Natural killer cell (primary cell): ENCODE results near the gene GBP4. TPM values are rescaled to one million over a fixed set of nuclear protein-coding genes. Genes with fewer than 3 reads are reported as not detected.

ENCODE experiments used
- ATAC-seq, 3 donors: fragments of 150-1000 bp in 2 of 3; fragments of 200-7000 bp in 1 of 3; cut with Tn5 transposase; 1 replicate in 1 of 3; 2 replicates in 2 of 3; pipeline ENCODE4 v1.10.0; 2021; ENCODE audit warnings: mild to moderate bottlenecking in 2 of 3, moderate library complexity in 2 of 3
- DNase-seq, 2 donors: peaks; one replicate each; pipeline versions ENCODE4 v3.0.0 to v3.0.0-alpha.2; 2013 to 2021; ENCODE audit warnings: mixed read lengths in 1 of 2
- H3K27ac ChIP-seq: one replicate; pipeline ENCODE4 v1.5.1; 2013; ENCODE audit warnings: mild to moderate bottlenecking, low read length
- H3K27me3 ChIP-seq: one replicate; pipeline ENCODE4 v1.6.1; 2013; ENCODE audit warnings: low read length; ENCODE audit not compliant: control insufficient read depth, insufficient read depth
- H3K36me3 ChIP-seq: one replicate; pipeline ENCODE4 v1.6.1; 2013; ENCODE audit warnings: low read length; ENCODE audit not compliant: control insufficient read depth, insufficient read depth
- H3K4me1 ChIP-seq: one replicate; pipeline ENCODE4 v1.6.1; 2013; ENCODE audit warnings: low read length; ENCODE audit not compliant: control insufficient read depth, insufficient read depth
- H3K4me3 ChIP-seq: one replicate; pipeline ENCODE4 v1.5.1; 2013; ENCODE audit warnings: low read length
- H3K9me3 ChIP-seq: one replicate; pipeline ENCODE4 v1.6.1; 2013; ENCODE audit warnings: low read length; ENCODE audit not compliant: control insufficient read depth, insufficient read depth
- H3K27ac Mint-ChIP-seq, 2 donors: one replicate each; pipeline ENCODE4 v1.8.0; 2022; ENCODE audit warnings: mild to moderate bottlenecking in 2 of 2, mixed read lengths in 2 of 2, moderate library complexity in 1 of 2
- H3K27me3 Mint-ChIP-seq, 2 donors: one replicate each; pipeline ENCODE4 v1.8.0; 2022; ENCODE audit warnings: low read depth in 2 of 2, mixed read lengths in 2 of 2
- H3K36me3 Mint-ChIP-seq: one replicate; pipeline ENCODE4 v1.8.0; 2022; ENCODE audit warnings: mixed read lengths
- H3K4me1 Mint-ChIP-seq, 2 donors: one replicate each; pipeline ENCODE4 v1.8.0; 2022; ENCODE audit warnings: mixed read lengths in 2 of 2
- H3K4me3 Mint-ChIP-seq: one replicate; pipeline ENCODE4 v1.8.0; 2022; ENCODE audit warnings: mild to moderate bottlenecking, moderate library complexity, mixed read lengths
- H3K9me3 Mint-ChIP-seq, 2 donors: one replicate each; pipeline ENCODE4 v1.8.0; 2022; ENCODE audit warnings: mixed read lengths in 2 of 2
- CTCF ChIP-seq: fragments of 200-600 bp; IDR thresholded peaks from one replicate; pipeline ENCODE4 v1.8.0; 2022; ENCODE audit warnings: antibody characterized with exemption
- WGBS: methylation state at CpG from one replicate; pipeline ENCODE4 v1.1.7; 2013; ENCODE audit warnings: missing lambda C conversion rate; ENCODE audit not compliant: insufficient coverage; 5-methylcytosine and 5-hydroxymethylcytosine counted together
- intact Hi-C: fragments of 100-400 bp; cut with micrococcal nuclease; formaldehyde crosslinking; loops from one replicate; pipeline ENCODE4 v1.14.2; 2022
- total RNA-seq, 4 donors: library from RNA; stranded (reverse); fragments of 120-200 nt in 1 of 4; gene quantifications; one replicate each; pipeline versions ENCODE4 v1.2.3 to v1.2.4, GENCODE V29; 2013 to 2022

GBP4 gene
- total RNA-seq, 3 donors from 2014 or later (not counting 1 experiment from before 2014, with no cell fraction given), result 39.1 to 62.1 (median 45.6) TPM

- peaks cover 0 to 5% of the 10 kb centered on the region in 2 donors for H3K27me3 Mint-ChIP-seq
- Histone ChIP-seq H3K9me3 (no peaks in the 10 kb centered on the region), H3K27me3 (no peaks in the 10 kb centered on the region), H3K4me3 (no peak overlapping the region), H3K27ac (no peak overlapping the region), H3K36me3 (no peaks in the 10 kb centered on the region), H3K4me1 (no peaks in the 10 kb centered on the region)
- no peaks in the 10 kb centered on the region for H3K36me3 Mint-ChIP-seq
- intact Hi-C loops, result no loop called here
- ATAC-seq (no peak), DNase-seq (no peak)
- H3K4me1 Mint-ChIP-seq, result peaks cover 0 to 5% of the 10 kb centered on the region in 2 donors
- H3K9me3 Mint-ChIP-seq, result no peaks in the 10 kb centered on the region
- TF ChIP-seq CTCF, result no peak
- H3K27ac Mint-ChIP-seq, result no peak overlapping the region
- H3K4me3 Mint-ChIP-seq, result no peak overlapping the region
- WGBS, result no CpG with 5 or more reads among the region's 2 CpGs
Measured at GRCh38 chr1:89169166-89169565, 29.6 kb downstream of the GBP4 start.

- H3K4me3 ChIP-seq, result no peak overlapping the region
- Mint-ChIP-seq H3K4me1 (peaks cover 0 to 5% of the 10 kb centered on the region in 2 donors), H3K9me3 (no peaks in the 10 kb centered on the region), H3K27ac (no peak overlapping the region), H3K27me3 (no peaks in the 10 kb centered on the region), H3K36me3 (no peaks in the 10 kb centered on the region), H3K4me3 (no peak overlapping the region)
- no peaks in the 10 kb centered on the region for H3K27me3 ChIP-seq
- intact Hi-C loops, result no loop called here
- DNase-seq (no peak), ATAC-seq (no peak)
- WGBS, result 86% methylated on average over 1 of the region's 2 CpGs
- TF ChIP-seq CTCF, result no peak
- H3K4me1 ChIP-seq, result no peaks in the 10 kb centered on the region
- no peaks in the 10 kb centered on the region for H3K9me3 ChIP-seq
- no peaks in the 10 kb centered on the region for H3K36me3 ChIP-seq
- no peak overlapping the region for H3K27ac ChIP-seq
Measured at GRCh38 chr1:89167590-89168230, 31.0 kb downstream of the GBP4 start.

- Histone ChIP-seq H3K36me3 (no peaks in the 10 kb centered on the region), H3K4me3 (no peak overlapping the region), H3K27me3 (no peaks in the 10 kb centered on the region), H3K4me1 (no peaks in the 10 kb centered on the region), H3K27ac (no peak overlapping the region), H3K9me3 (no peaks in the 10 kb centered on the region)
- no CpG with 5 or more reads among the region's 1 CpG for WGBS
- Mint-ChIP-seq H3K4me3 (no peak overlapping the region), H3K4me1 (peaks cover 0 to 5% of the 10 kb centered on the region in 2 donors), H3K27ac (no peak overlapping the region), H3K27me3 (no peaks in the 10 kb centered on the region), H3K36me3 (no peaks in the 10 kb centered on the region), H3K9me3 (no peaks in the 10 kb centered on the region)
- DNase-seq (no peak), ATAC-seq (no peak)
- no peak for TF ChIP-seq CTCF
- intact Hi-C loops, result no loop called here
Measured at GRCh38 chr1:89166705-89167104, 32.0 kb downstream of the GBP4 start.

GRCh38 chr1:89165811-89166210 lies 32.9 kb downstream of the GBP4 start:
- Histone ChIP-seq H3K27me3 (no peaks in the 10 kb centered on the region), H3K4me1 (no peaks in the 10 kb centered on the region), H3K36me3 (no peaks in the 10 kb centered on the region), H3K9me3 (no peaks in the 10 kb centered on the region), H3K4me3 (no peak overlapping the region), H3K27ac (no peak overlapping the region)
- H3K27ac Mint-ChIP-seq, result no peak overlapping the region
- intact Hi-C loops, result no loop called here
- H3K4me3 Mint-ChIP-seq, result no peak overlapping the region
- WGBS, result 91% methylated on average over 2 of the region's 5 CpGs
- ATAC-seq, result no peak
- H3K9me3 Mint-ChIP-seq, result peaks cover 0 to 3% of the 10 kb centered on the region in 2 donors
- no peak for DNase-seq
- H3K27me3 Mint-ChIP-seq, result no peaks in the 10 kb centered on the region
- peaks cover 0 to 1% of the 10 kb centered on the region in 2 donors for H3K4me1 Mint-ChIP-seq
- H3K36me3 Mint-ChIP-seq, result no peaks in the 10 kb centered on the region
- no peak for TF ChIP-seq CTCF
